SK-N-SH treated with all-trans-retinoic acid at 6 μM for 48 hours (cell line): ENCODE measurements around the gene DLG2.

Experiments used
- ATAC-seq: fragments of 200-7000 bp; cut with Tn5 transposase; 3 replicates; pipeline ENCODE4 v1.9.1; 2020; ENCODE audit warnings: mild to moderate bottlenecking, moderate library complexity
- BACH2 ChIP-seq: fragments of 250-450 bp; sonication (Bioruptor Pico); IDR thresholded peaks from 2 replicates; pipeline ENCODE4 v1.9.0; 2021; ENCODE audit warnings: mild to moderate bottlenecking, borderline replicate concordance
- CSDC2 ChIP-seq: fragments of 250-450 bp; sonication (Bioruptor Pico); IDR thresholded peaks from 2 replicates; pipeline ENCODE4 v1.5.0; 2020; ENCODE audit warnings: mild to moderate bottlenecking, moderate library complexity
- CSRNP3 ChIP-seq: fragments of 250-450 bp; sonication (Bioruptor Pico); IDR thresholded peaks from 2 replicates; pipeline ENCODE4 v1.5.1; 2021; ENCODE audit warnings: mild to moderate bottlenecking, moderate library complexity
- ESRRG ChIP-seq: fragments of 250-450 bp; sonication (Bioruptor Pico); IDR thresholded peaks from 2 replicates; pipeline ENCODE4 v1.6.1; 2021; ENCODE audit warnings: mild to moderate bottlenecking
- GLIS3 ChIP-seq: fragments of 250-450 bp; sonication (Bioruptor Pico); IDR thresholded peaks from 2 replicates; pipeline ENCODE4 v1.5.0; 2020; ENCODE audit warnings: mild to moderate bottlenecking, moderate library complexity
- OSR1 ChIP-seq: fragments of 250-450 bp; sonication (Bioruptor Pico); IDR thresholded peaks from 2 replicates; pipeline ENCODE4 v1.8.0; 2022; ENCODE audit warnings: moderate library complexity, mild to moderate bottlenecking, inconsistent platforms
- PPARA ChIP-seq: fragments of 250-450 bp; sonication (Bioruptor Pico); IDR thresholded peaks from 2 replicates; pipeline ENCODE4 v1.5.0; 2020; ENCODE audit warnings: mild to moderate bottlenecking, borderline replicate concordance
- RARB ChIP-seq: fragments of 250-450 bp; sonication (Bioruptor Pico); IDR thresholded peaks from 2 replicates; pipeline ENCODE4 v1.8.0; 2021; ENCODE audit warnings: mild to moderate bottlenecking, moderate library complexity
- SNAI2 ChIP-seq: fragments of 250-450 bp; sonication (Bioruptor Pico); IDR thresholded peaks from 2 replicates; pipeline ENCODE4 v1.5.0; 2020; ENCODE audit warnings: mild to moderate bottlenecking, moderate library complexity
- TCF4 ChIP-seq: fragments of 250-450 bp; sonication (Bioruptor Pico); IDR thresholded peaks from 2 replicates; pipeline ENCODE4 v1.8.0; 2021; ENCODE audit warnings: mild to moderate bottlenecking, moderate library complexity, borderline replicate concordance
- TOX ChIP-seq: fragments of 250-450 bp; sonication (Bioruptor Pico); IDR thresholded peaks from 2 replicates; pipeline ENCODE4 v1.8.0; 2021; ENCODE audit warnings: mild to moderate bottlenecking, moderate library complexity, borderline replicate concordance
- TSHZ2 ChIP-seq: fragments of 250-450 bp; sonication (Bioruptor Pico); IDR thresholded peaks from 2 replicates; pipeline ENCODE4 v1.5.0; 2020; ENCODE audit warnings: mild to moderate bottlenecking, moderate library complexity
- ZC3H10 ChIP-seq: fragments of 250-450 bp; sonication (Bioruptor Pico); IDR thresholded peaks from 2 replicates; pipeline ENCODE4 v1.5.1; 2021; ENCODE audit warnings: mild to moderate bottlenecking, moderate library complexity
- ZFP3 ChIP-seq: fragments of 250-450 bp; sonication (Bioruptor Pico); IDR thresholded peaks from 2 replicates; pipeline ENCODE4 v1.5.0; 2020; ENCODE audit warnings: mild to moderate bottlenecking, moderate library complexity
- ZFP30 ChIP-seq: fragments of 450-650 bp; formaldehyde crosslinking; IDR thresholded peaks from 2 replicates; pipeline ENCODE4 v1.5.0; 2022; ENCODE audit warnings: mild to moderate bottlenecking, moderate library complexity
- ZNF565 ChIP-seq: fragments of 450-650 bp; formaldehyde crosslinking; conservative IDR thresholded peaks from 2 replicates; pipeline ENCODE4 v1.5.0; 2020; ENCODE audit warnings: low read depth, mild to moderate bottlenecking, moderate library complexity
- ZNF70 ChIP-seq: fragments of 450-650 bp; formaldehyde crosslinking; IDR thresholded peaks from 2 replicates; pipeline ENCODE4 v1.5.0; 2020; ENCODE audit warnings: mild to moderate bottlenecking, moderate library complexity
- ZNF8 ChIP-seq: fragments of 450-650 bp; formaldehyde crosslinking; IDR thresholded peaks from 2 replicates; pipeline ENCODE4 v1.5.0; 2020; ENCODE audit warnings: mild to moderate bottlenecking, moderate library complexity
- TF ChIP-seq, protein P1 (sequence below): fragments of 250-450 bp; sonication (Bioruptor Pico); IDR thresholded peaks from 2 replicates; pipeline ENCODE4 v1.8.0; 2021; ENCODE audit warnings: low read depth, mild to moderate bottlenecking, moderate library complexity, borderline replicate concordance
- TF ChIP-seq, protein P2 (sequence below): fragments of 250-450 bp; sonication (Bioruptor Pico); IDR thresholded peaks from 2 replicates; pipeline ENCODE4 v1.5.1; 2020; ENCODE audit warnings: low read depth, mild to moderate bottlenecking, moderate library complexity
- TF ChIP-seq, protein P3 (sequence below): fragments of 250-450 bp; sonication (Bioruptor Pico); IDR thresholded peaks from 2 replicates; pipeline ENCODE4 v1.8.0; 2020; ENCODE audit warnings: mild to moderate bottlenecking, moderate library complexity, borderline replicate concordance

Gene DLG2

GRCh38 chr11:83441601-83442000 lies 2185.5 kb downstream of the DLG2 start:
- TF ChIP-seq TSHZ2 (CRISPR knock-in tag) = no peak
- no peak for TF ChIP-seq CSDC2 (CRISPR knock-in tag)
- TF ChIP-seq ZNF565 = no peak
- no peak for TF ChIP-seq OSR1 (CRISPR knock-in tag)
- no peak for TF ChIP-seq ESRRG
- TF ChIP-seq ZNF70 (CRISPR knock-in tag) = no peak
- TF ChIP-seq ZC3H10 = no peak
- TF ChIP-seq, protein P1, sequence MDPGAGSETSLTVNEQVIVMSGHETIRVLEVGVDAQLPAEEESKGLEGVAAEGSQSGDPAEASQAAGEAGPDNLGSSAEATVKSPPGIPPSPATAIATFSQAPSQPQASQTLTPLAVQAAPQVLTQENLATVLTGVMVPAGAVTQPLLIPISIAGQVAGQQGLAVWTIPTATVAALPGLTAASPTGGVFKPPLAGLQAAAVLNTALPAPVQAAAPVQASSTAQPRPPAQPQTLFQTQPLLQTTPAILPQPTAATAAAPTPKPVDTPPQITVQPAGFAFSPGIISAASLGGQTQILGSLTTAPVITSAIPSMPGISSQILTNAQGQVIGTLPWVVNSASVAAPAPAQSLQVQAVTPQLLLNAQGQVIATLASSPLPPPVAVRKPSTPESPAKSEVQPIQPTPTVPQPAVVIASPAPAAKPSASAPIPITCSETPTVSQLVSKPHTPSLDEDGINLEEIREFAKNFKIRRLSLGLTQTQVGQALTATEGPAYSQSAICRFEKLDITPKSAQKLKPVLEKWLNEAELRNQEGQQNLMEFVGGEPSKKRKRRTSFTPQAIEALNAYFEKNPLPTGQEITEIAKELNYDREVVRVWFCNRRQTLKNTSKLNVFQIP (CRISPR knock-in tag) = no peak
- TF ChIP-seq TOX (CRISPR knock-in tag) = no peak
- no peak for TF ChIP-seq GLIS3 (CRISPR knock-in tag)
- TF ChIP-seq, protein P2, sequence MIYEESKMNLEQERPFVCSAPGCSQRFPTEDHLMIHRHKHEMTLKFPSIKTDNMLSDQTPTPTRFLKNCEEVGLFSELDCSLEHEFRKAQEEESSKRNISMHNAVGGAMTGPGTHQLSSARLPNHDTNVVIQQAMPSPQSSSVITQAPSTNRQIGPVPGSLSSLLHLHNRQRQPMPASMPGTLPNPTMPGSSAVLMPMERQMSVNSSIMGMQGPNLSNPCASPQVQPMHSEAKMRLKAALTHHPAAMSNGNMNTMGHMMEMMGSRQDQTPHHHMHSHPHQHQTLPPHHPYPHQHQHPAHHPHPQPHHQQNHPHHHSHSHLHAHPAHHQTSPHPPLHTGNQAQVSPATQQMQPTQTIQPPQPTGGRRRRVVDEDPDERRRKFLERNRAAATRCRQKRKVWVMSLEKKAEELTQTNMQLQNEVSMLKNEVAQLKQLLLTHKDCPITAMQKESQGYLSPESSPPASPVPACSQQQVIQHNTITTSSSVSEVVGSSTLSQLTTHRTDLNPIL (CRISPR knock-in tag) = no peak
- ATAC-seq = no peak

- no peak for ATAC-seq
- TF ChIP-seq, protein P2 (CRISPR knock-in tag) = no peak
- TF ChIP-seq TOX (CRISPR knock-in tag) (no peak), OSR1 (CRISPR knock-in tag) (no peak), CSDC2 (CRISPR knock-in tag) (no peak), CSRNP3 (CRISPR knock-in tag) (no peak), ZNF565 (no peak), RARB (no peak), ZFP3 (CRISPR knock-in tag) (no peak), TCF4 (CRISPR knock-in tag) (no peak), ZC3H10 (no peak), ZFP30 (CRISPR knock-in tag) (no peak), ESRRG (no peak), TSHZ2 (CRISPR knock-in tag) (no peak), BACH2 (CRISPR knock-in tag) (no peak), PPARA (no peak), ZNF8 (CRISPR knock-in tag) (no peak), GLIS3 (CRISPR knock-in tag) (no peak), SNAI2 (CRISPR knock-in tag) (no peak)
- TF ChIP-seq, protein P3, sequence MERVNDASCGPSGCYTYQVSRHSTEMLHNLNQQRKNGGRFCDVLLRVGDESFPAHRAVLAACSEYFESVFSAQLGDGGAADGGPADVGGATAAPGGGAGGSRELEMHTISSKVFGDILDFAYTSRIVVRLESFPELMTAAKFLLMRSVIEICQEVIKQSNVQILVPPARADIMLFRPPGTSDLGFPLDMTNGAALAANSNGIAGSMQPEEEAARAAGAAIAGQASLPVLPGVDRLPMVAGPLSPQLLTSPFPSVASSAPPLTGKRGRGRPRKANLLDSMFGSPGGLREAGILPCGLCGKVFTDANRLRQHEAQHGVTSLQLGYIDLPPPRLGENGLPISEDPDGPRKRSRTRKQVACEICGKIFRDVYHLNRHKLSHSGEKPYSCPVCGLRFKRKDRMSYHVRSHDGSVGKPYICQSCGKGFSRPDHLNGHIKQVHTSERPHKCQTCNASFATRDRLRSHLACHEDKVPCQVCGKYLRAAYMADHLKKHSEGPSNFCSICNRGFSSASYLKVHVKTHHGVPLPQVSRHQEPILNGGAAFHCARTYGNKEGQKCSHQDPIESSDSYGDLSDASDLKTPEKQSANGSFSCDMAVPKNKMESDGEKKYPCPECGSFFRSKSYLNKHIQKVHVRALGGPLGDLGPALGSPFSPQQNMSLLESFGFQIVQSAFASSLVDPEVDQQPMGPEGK (CRISPR knock-in tag) = no peak
Measured at GRCh38 chr11:83441171-83441570, 2186.0 kb downstream of the DLG2 start.
